Measurements from ENCODE around the gene EVPL.

- TF ChIP-seq CTCF (IDR thresholded peaks at IDR 0.05): no peak
- TF ChIP-seq POLR2A (IDR thresholded peaks at IDR 0.05): no peak
- no peak for TF ChIP-seq POLR2AphosphoS5 (IDR thresholded peaks at IDR 0.05)
Observed at GRCh38 chr17:75970011-75970523, 57.0 kb downstream of the EVPL start.
